ENCODE data around the gene SERPINA6.

Gene SERPINA6

DNA sequence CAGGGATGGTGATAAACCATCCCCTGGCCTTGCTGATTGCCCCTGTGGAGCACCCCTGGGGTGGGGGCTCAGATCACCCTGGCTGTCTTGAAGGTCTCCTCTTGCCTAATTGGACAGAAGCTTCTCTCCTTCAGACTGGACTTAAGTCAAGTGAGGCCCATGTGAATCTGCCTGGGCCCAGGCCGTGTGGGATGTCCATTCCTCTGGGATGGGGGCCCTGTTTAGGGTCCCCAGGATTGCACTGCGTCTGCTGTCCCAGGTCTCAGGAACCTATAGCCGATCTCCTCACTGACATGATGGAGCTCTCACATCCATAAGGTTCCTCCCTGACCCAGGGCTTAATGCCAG is 45.1 kb upstream of the SERPINA6 start:
- no peak overlapping the region for H3K27ac ChIP-seq (ENCODE audit: low read depth, low read length)
- no peaks in the 10 kb centered on the region for H3K79me1 ChIP-seq (ENCODE audit: low read length)
- no peak overlapping the region for H3K23ac ChIP-seq (ENCODE audit: low read length)
- no peaks in the 10 kb centered on the region for H3K27me3 ChIP-seq (ENCODE audit: insufficient read depth, low read length, poor library complexity)
- H2BK15ac ChIP-seq (replicated peaks; ENCODE audit: low read depth), result no peak overlapping the region
- no peak overlapping the region for H3K4me2 ChIP-seq (ENCODE audit: low read length)
- H3K9ac ChIP-seq (ENCODE audit: low read length), result no peak overlapping the region
- no peaks in the 10 kb centered on the region for H3K36me3 ChIP-seq (ENCODE audit: control insufficient read depth, insufficient read depth, low read length)
- H3K56ac ChIP-seq (ENCODE audit: low read length), result no peak overlapping the region
- H2BK120ac ChIP-seq (ENCODE audit: low read depth, low read length), result no peak overlapping the region
- H4K5ac ChIP-seq (ENCODE audit: low read length), result no peak overlapping the region
- no peak for DNase-seq
- no peaks in the 10 kb centered on the region for H3K79me2 ChIP-seq (ENCODE audit: control insufficient read depth, insufficient read depth, low read length)
- H3K4me1 ChIP-seq (ENCODE audit: control insufficient read depth, low read depth, low read length), result no peaks in the 10 kb centered on the region
- H3K4ac ChIP-seq (ENCODE audit: low read depth, low read length), result no peak overlapping the region
- H4K8ac ChIP-seq (ENCODE audit: low read depth, low read length), result no peak overlapping the region
- no peak overlapping the region for H3K4me3 ChIP-seq (ENCODE audit: low read length)
- no CpG with 5 or more reads among the region's 3 CpGs for WGBS (ENCODE audit: extremely low coverage, insufficient coverage, low lambda C conversion rate)
- no peak overlapping the region for H2AK5ac ChIP-seq (ENCODE audit: low read length)
- no peak overlapping the region for H2BK5ac ChIP-seq (ENCODE audit: low read length)
- no peak overlapping the region for H3K18ac ChIP-seq (ENCODE audit: low read length)

DNA sequence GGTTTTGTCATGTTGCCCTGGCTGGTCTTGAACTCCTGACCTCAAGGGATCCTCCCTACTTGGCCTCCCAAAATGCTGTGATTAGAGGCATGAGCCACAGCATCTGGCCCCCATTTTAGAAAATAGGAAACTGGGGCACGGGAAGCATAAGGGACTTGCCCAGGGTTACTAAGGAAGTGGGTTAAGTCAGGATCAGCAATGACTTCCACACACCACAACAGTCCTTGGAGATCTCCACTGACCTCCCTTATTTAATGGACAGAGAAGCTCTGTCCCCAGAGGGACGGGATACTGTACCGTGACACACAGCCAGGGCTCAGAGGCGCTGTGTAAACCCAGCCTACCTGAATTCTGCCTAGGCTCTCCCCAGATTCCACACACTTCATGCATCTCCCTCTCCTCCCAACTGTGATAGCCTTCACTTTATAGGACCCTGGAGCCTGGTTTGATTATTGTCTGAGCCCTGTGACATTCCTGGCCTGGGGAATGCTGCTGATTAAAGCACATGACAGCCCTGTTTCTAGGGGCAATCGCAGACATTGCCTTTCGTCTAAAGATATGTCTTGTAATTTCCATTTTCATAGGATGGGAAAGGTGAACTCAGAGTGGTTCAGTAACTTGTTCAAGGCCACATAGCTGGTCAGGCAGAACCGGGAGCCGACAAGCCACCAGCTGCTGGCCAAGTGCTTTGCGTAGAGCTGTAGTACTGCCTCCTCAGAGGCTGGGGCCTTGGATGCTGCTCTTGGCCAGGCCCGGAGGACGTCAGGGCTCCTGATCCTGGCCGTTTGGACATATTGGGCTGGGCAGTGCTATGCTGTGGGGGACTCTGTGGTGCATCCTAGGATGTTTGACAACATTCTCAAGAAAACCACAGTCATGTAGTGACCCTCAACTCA is 44.5 kb upstream of the SERPINA6 start:
- no peak overlapping the region for H4K5ac ChIP-seq (ENCODE audit: low read length)
- no peak overlapping the region for H3K18ac ChIP-seq (ENCODE audit: low read length)
- no peak overlapping the region for H2BK120ac ChIP-seq (ENCODE audit: low read depth, low read length)
- no peak overlapping the region for H3K4ac ChIP-seq (ENCODE audit: low read depth, low read length)
- no peak overlapping the region for H3K27ac ChIP-seq (ENCODE audit: low read depth, low read length)
- H3K79me2 ChIP-seq (ENCODE audit: control insufficient read depth, insufficient read depth, low read length), result no peaks in the 10 kb centered on the region
- H3K4me1 ChIP-seq (ENCODE audit: control insufficient read depth, low read depth, low read length), result no peaks in the 10 kb centered on the region
- no peaks in the 10 kb centered on the region for H3K27me3 ChIP-seq (ENCODE audit: insufficient read depth, low read length, poor library complexity)
- DNase-seq, result peak; percentile 16
- H3K79me1 ChIP-seq (ENCODE audit: low read length), result no peaks in the 10 kb centered on the region
- no peak overlapping the region for H4K8ac ChIP-seq (ENCODE audit: low read depth, low read length)
- no peak overlapping the region for H3K4me3 ChIP-seq (ENCODE audit: low read length)
- H3K4me2 ChIP-seq (ENCODE audit: low read length), result no peak overlapping the region
- H3K56ac ChIP-seq (ENCODE audit: low read length), result no peak overlapping the region
- no CpG with 5 or more reads among the region's 12 CpGs for WGBS (ENCODE audit: extremely low coverage, insufficient coverage, low lambda C conversion rate)
- no peak overlapping the region for H2BK5ac ChIP-seq (ENCODE audit: low read length)
- no peak overlapping the region for H2AK5ac ChIP-seq (ENCODE audit: low read length)
- no peak overlapping the region for H2BK15ac ChIP-seq (replicated peaks; ENCODE audit: low read depth)
- H3K9ac ChIP-seq (ENCODE audit: low read length), result no peak overlapping the region
- no peaks in the 10 kb centered on the region for H3K36me3 ChIP-seq (ENCODE audit: control insufficient read depth, insufficient read depth, low read length)
- H3K23ac ChIP-seq (ENCODE audit: low read length), result no peak overlapping the region

DNA sequence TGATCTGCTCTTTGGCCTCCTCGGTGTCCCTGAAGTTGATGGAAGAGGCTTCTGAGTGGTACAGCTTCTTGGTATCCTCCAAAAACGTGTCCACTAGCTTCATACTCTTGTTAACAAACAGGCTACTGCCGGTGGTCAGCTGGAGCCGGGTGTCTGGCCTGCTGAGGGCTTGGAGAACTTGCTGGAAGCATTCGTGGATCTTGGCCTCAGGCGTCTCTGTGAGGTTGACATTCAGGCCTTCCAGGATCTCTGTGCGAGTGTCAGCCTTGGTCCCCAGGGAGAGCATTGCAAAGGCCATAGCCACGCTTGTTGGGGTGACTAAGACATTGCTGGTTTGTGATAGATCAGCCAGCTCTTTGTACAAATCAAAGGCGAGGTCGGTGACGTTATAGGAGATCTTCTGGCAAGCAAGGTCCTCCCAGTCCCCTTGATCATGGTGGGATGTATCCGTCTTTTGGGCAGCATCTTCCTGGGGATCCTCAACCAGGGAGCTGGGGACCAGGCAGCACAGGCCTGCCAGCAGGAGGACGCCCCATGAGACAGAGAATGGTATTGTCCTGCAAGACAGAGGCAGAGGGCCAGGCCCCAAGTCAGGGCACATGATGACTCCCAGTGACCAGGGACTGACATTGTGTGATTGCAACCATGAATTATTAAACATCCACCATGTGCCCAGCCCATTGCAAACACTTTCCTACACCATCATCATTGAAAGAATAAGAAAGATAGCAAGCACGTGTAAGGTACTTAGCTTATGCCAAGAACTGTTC is 43.2 kb upstream of the SERPINA6 start, which contains the start of gene SERPINA2:
Gene SERPINA2, minus strand, starts transcription at position 553 of the 770 bp plus-strand sequence.
- H3K4me3 ChIP-seq (ENCODE audit: low read length), result no peak within 1 kb of the TSS
- no peaks in the 10 kb centered on the region for H3K27me3 ChIP-seq (ENCODE audit: insufficient read depth, low read length, poor library complexity)
- no peak within 1 kb of the TSS for H3K4ac ChIP-seq (ENCODE audit: low read depth, low read length)
- H3K4me2 ChIP-seq (ENCODE audit: low read length), result no peak within 1 kb of the TSS
- no peak within 1 kb of the TSS for H3K9ac ChIP-seq (ENCODE audit: low read length)
- H3K4me1 ChIP-seq (ENCODE audit: control insufficient read depth, low read depth, low read length), result no peaks in the 10 kb centered on the region
- no peak within 1 kb of the TSS for H3K23ac ChIP-seq (ENCODE audit: low read length)
- no CpG with 5 or more reads among the region's 14 CpGs for WGBS (ENCODE audit: extremely low coverage, insufficient coverage, low lambda C conversion rate)
- H3K27ac ChIP-seq (ENCODE audit: low read depth, low read length), result no peak within 1 kb of the TSS
- H3K18ac ChIP-seq (ENCODE audit: low read length), result no peak within 1 kb of the TSS
- no peak for DNase-seq
- no peaks in the 10 kb centered on the region for H3K79me1 ChIP-seq (ENCODE audit: low read length)
- no peak within 1 kb of the TSS for H2BK15ac ChIP-seq (replicated peaks; ENCODE audit: low read depth)
- H4K5ac ChIP-seq (ENCODE audit: low read length), result no peak within 1 kb of the TSS
- no peak within 1 kb of the TSS for H2AK5ac ChIP-seq (ENCODE audit: low read length)
- H3K56ac ChIP-seq (ENCODE audit: low read length), result no peak within 1 kb of the TSS
- no peak within 1 kb of the TSS for H2BK5ac ChIP-seq (ENCODE audit: low read length)
- no peaks in the 10 kb centered on the region for H3K36me3 ChIP-seq (ENCODE audit: control insufficient read depth, insufficient read depth, low read length)
- H4K8ac ChIP-seq (ENCODE audit: low read depth, low read length), result no peak within 1 kb of the TSS
- H2BK120ac ChIP-seq (ENCODE audit: low read depth, low read length), result no peak within 1 kb of the TSS
- H3K79me2 ChIP-seq (ENCODE audit: control insufficient read depth, insufficient read depth, low read length), result no peaks in the 10 kb centered on the region

DNA sequence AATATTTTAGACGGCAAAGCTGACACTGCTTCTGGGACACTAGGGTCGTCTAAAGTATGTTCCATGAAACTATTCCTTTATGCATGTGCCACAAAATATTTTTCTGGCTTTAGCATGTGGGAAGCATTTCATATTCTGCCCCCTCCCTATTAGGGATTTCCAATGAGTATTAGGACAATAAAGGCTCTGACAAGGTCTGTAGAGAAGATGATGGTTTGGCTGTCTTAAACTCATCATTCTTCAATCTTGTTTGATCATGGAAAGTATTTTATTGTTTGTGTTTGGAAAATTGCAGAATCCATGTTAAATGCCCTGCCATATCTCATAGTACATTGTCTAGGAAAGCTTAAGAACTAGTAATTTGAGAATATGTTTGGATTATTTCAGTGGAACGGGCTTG is 42.5 kb upstream of the SERPINA6 start:
- no peak overlapping the region for H3K9ac ChIP-seq (ENCODE audit: low read length)
- H3K36me3 ChIP-seq (ENCODE audit: control insufficient read depth, insufficient read depth, low read length), result no peaks in the 10 kb centered on the region
- no peak overlapping the region for H3K4me2 ChIP-seq (ENCODE audit: low read length)
- no peak overlapping the region for H3K18ac ChIP-seq (ENCODE audit: low read length)
- H2BK120ac ChIP-seq (ENCODE audit: low read depth, low read length), result no peak overlapping the region
- no peaks in the 10 kb centered on the region for H3K4me1 ChIP-seq (ENCODE audit: control insufficient read depth, low read depth, low read length)
- H2AK5ac ChIP-seq (ENCODE audit: low read length), result no peak overlapping the region
- no peak overlapping the region for H3K4ac ChIP-seq (ENCODE audit: low read depth, low read length)
- no peak overlapping the region for H3K27ac ChIP-seq (ENCODE audit: low read depth, low read length)
- no peak overlapping the region for H3K56ac ChIP-seq (ENCODE audit: low read length)
- H3K23ac ChIP-seq (ENCODE audit: low read length), result no peak overlapping the region
- H4K8ac ChIP-seq (ENCODE audit: low read depth, low read length), result no peak overlapping the region
- DNase-seq, result no peak
- no peaks in the 10 kb centered on the region for H3K79me1 ChIP-seq (ENCODE audit: low read length)
- no peak overlapping the region for H2BK5ac ChIP-seq (ENCODE audit: low read length)
- H4K5ac ChIP-seq (ENCODE audit: low read length), result no peak overlapping the region
- H2BK15ac ChIP-seq (replicated peaks; ENCODE audit: low read depth), result no peak overlapping the region
- no peaks in the 10 kb centered on the region for H3K27me3 ChIP-seq (ENCODE audit: insufficient read depth, low read length, poor library complexity)
- H3K79me2 ChIP-seq (ENCODE audit: control insufficient read depth, insufficient read depth, low read length), result no peaks in the 10 kb centered on the region
- WGBS (ENCODE audit: extremely low coverage, insufficient coverage, low lambda C conversion rate), result no CpG with 5 or more reads among the region's 3 CpGs
- H3K4me3 ChIP-seq (ENCODE audit: low read length), result no peak overlapping the region

DNA sequence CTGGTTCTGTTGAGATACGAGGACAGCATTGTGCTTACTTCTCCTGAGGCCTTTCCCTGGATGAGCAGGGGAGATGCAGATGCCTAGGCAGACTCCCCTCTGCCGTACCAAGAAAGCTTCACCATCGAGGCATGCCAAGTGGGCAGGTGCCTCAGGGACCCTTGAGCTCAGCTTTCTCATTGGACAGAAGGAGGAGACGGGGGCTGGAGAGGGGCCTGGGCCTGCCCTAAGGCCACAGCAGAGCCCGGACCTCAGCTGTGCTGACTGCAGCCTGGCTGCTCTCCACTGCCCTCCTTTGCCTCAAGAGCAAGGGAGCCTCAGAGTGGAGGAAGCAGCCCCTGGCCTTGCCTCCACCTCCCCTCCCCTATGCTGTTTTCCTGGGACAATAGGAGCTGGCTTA is 41.8 kb upstream of the SERPINA6 start:
- no peak overlapping the region for H3K18ac ChIP-seq (ENCODE audit: low read length)
- H3K27ac ChIP-seq (ENCODE audit: low read depth, low read length), result no peak overlapping the region
- no peak overlapping the region for H3K4ac ChIP-seq (ENCODE audit: low read depth, low read length)
- H3K23ac ChIP-seq (ENCODE audit: low read length), result no peak overlapping the region
- no peaks in the 10 kb centered on the region for H3K79me1 ChIP-seq (ENCODE audit: low read length)
- H2BK120ac ChIP-seq (ENCODE audit: low read depth, low read length), result no peak overlapping the region
- H3K79me2 ChIP-seq (ENCODE audit: control insufficient read depth, insufficient read depth, low read length), result no peaks in the 10 kb centered on the region
- no peak overlapping the region for H4K8ac ChIP-seq (ENCODE audit: low read depth, low read length)
- no peak overlapping the region for H3K9ac ChIP-seq (ENCODE audit: low read length)
- no peak overlapping the region for H2BK5ac ChIP-seq (ENCODE audit: low read length)
- no peaks in the 10 kb centered on the region for H3K27me3 ChIP-seq (ENCODE audit: insufficient read depth, low read length, poor library complexity)
- H2BK15ac ChIP-seq (replicated peaks; ENCODE audit: low read depth), result no peak overlapping the region
- H3K4me1 ChIP-seq (ENCODE audit: control insufficient read depth, low read depth, low read length), result no peaks in the 10 kb centered on the region
- no CpG with 5 or more reads among the region's 5 CpGs for WGBS (ENCODE audit: extremely low coverage, insufficient coverage, low lambda C conversion rate)
- H3K36me3 ChIP-seq (ENCODE audit: control insufficient read depth, insufficient read depth, low read length), result no peaks in the 10 kb centered on the region
- H3K56ac ChIP-seq (ENCODE audit: low read length), result no peak overlapping the region
- no peak overlapping the region for H3K4me3 ChIP-seq (ENCODE audit: low read length)
- H4K5ac ChIP-seq (ENCODE audit: low read length), result no peak overlapping the region
- no peak overlapping the region for H3K4me2 ChIP-seq (ENCODE audit: low read length)
- DNase-seq, result no peak
- no peak overlapping the region for H2AK5ac ChIP-seq (ENCODE audit: low read length)

Measured in mesendoderm (in vitro differentiated cells).